Hippocampal formation (tissue), 2 donors: ENCODE measurements around the gene BMI1.
A peak's percentile ranks its signal among the peaks of the same experiment; 100 is the strongest.
"Not testable (repeated sequence)": the region's sequence is repeated elsewhere in the genome, so short reads cannot be mapped to it uniquely, and the experiment has no call there.

Experiments
- DNase-seq, 2 donors: peaks; one replicate each; lab custom pipeline; 2025; lab: John Stamatoyannopoulos, UW

The BMI1 gene

GRCh38 chr10:22339761-22340328, 18.9 kb downstream of the BMI1 start:
- no peak for DNase-seq

GRCh38 chr10:22340329-22341189, 19.7 kb downstream of the BMI1 start:
- peak; percentile 60 to 76 for DNase-seq

GRCh38 chr10:22341190-22341925, 20.5 kb downstream of the BMI1 start:
- no peak for DNase-seq

- DNase-seq = no peak
Observed at GRCh38 chr10:22341926-22342196, 21.0 kb downstream of the BMI1 start.

- no peak for DNase-seq
Observed at GRCh38 chr10:22342421-22342820, 21.5 kb downstream of the BMI1 start.

- DNase-seq = no peak
Observed at GRCh38 chr10:22343731-22344130, 22.8 kb downstream of the BMI1 start.

- no peak for DNase-seq
Observed at GRCh38 chr10:22344249-22344648, 23.4 kb downstream of the BMI1 start.

- no peak for DNase-seq
Observed at GRCh38 chr10:22344781-22345300, 23.9 kb downstream of the BMI1 start.

GRCh38 chr10:22345301-22346095, 24.6 kb downstream of the BMI1 start, which contains the start of gene SPAG6:
SPAG6 (plus strand) TSS chr10:22345496; CDS start chr10:22345612, 116 bp downstream.
- peak in 1 of 2 donors; percentile 19 for DNase-seq

GRCh38 chr10:22346096-22346661, 25.3 kb downstream of the BMI1 start:
- no peak for DNase-seq

GRCh38 chr10:22349755-22350154, 28.9 kb downstream of the BMI1 start:
- DNase-seq = no peak

GRCh38 chr10:22351131-22351703, 30.3 kb downstream of the BMI1 start:
- DNase-seq = no peak

GRCh38 chr10:22356324-22356873, 35.5 kb downstream of the BMI1 start:
- DNase-seq = no peak

- not testable (repeated sequence) for DNase-seq
Observed at GRCh38 chr10:22357770-22358169, 36.9 kb downstream of the BMI1 start.

- DNase-seq = no peak
Observed at GRCh38 chr10:22363305-22363704, 42.4 kb downstream of the BMI1 start.

- no peak for DNase-seq
Observed at GRCh38 chr10:22364407-22365140, 43.7 kb downstream of the BMI1 start.

- DNase-seq = peak in 1 of 2 donors; percentile 9
Observed at GRCh38 chr10:22365233-22365632, 44.3 kb downstream of the BMI1 start.

- no peak for DNase-seq
Observed at GRCh38 chr10:22365644-22366434, 44.9 kb downstream of the BMI1 start.

GRCh38 chr10:22366435-22366703, 45.5 kb downstream of the BMI1 start:
- DNase-seq = no peak

- DNase-seq = no peak
Observed at GRCh38 chr10:22366771-22367170, 45.9 kb downstream of the BMI1 start.
